SU-DHL-6 (cell line): ENCODE measurements around the gene NME3.

Source experiments
- H2AFZ ChIP-seq: fragments of 200-600 bp; sonication (generic); 2 replicates; pipeline ENCODE4 v1.6.1; 2014; ENCODE audit warnings: low read depth, mild to moderate bottlenecking, moderate library complexity, mixed read lengths, antibody characterized with exemption, low read length; ENCODE audit not compliant: severe bottlenecking
- H3F3A ChIP-seq: fragments of 200-600 bp; shearing (Covaris generic); 2 replicates; pipeline ENCODE4 v1.6.0; 2016; ENCODE audit warnings: antibody characterized with exemption, mild to moderate bottlenecking; ENCODE audit not compliant: insufficient read depth
- H3K27ac ChIP-seq: fragments of 200-600 bp; sonication (generic); 2 replicates; pipeline ENCODE4 v1.5.1; 2016; ENCODE audit warnings: low read depth, mild to moderate bottlenecking, low read length, moderate library complexity, mixed read lengths
- H3K27me3 ChIP-seq: fragments of 200-600 bp; sonication (generic), shearing (Covaris generic); 2 replicates; pipeline ENCODE4 v1.6.0; 2014; ENCODE audit warnings: mild to moderate bottlenecking, low read length
- H3K36me3 ChIP-seq: fragments of 200-600 bp; sonication (generic); 2 replicates; pipeline ENCODE4 v1.6.1; 2014; ENCODE audit warnings: mild to moderate bottlenecking, low read length, mixed read lengths
- H3K4me2 ChIP-seq: fragments of 300-600, 200-600 bp; shearing (Covaris generic), sonication (generic); 2 replicates; pipeline ENCODE4 v1.6.0; 2014; ENCODE audit warnings: low read length, low read depth, mild to moderate bottlenecking; ENCODE audit not compliant: poor library complexity, severe bottlenecking
- H3K4me3 ChIP-seq: fragments of 200-600 bp; sonication (generic); 2 replicates; pipeline ENCODE4 v1.5.1; 2014; ENCODE audit warnings: antibody characterized with exemption, low read length, mild to moderate bottlenecking, mixed read lengths; ENCODE audit not compliant: insufficient read depth, poor library complexity, severe bottlenecking
- H3K79me2 ChIP-seq: fragments of 200-600 bp; sonication (generic); 2 replicates; pipeline ENCODE4 v1.6.1; 2014; ENCODE audit warnings: mild to moderate bottlenecking, low read length, moderate library complexity; ENCODE audit not compliant: insufficient read depth
- H3K9ac ChIP-seq: fragments of 200-600 bp; sonication (generic); 2 replicates; pipeline ENCODE4 v1.7.0; 2014; ENCODE audit warnings: mild to moderate bottlenecking, low read length
- H3K9me2 ChIP-seq: fragments of 200-600 bp; sonication (generic); replicated peaks from 2 replicates; pipeline ENCODE4 v1.6.1; 2014; ENCODE audit warnings: low read length; ENCODE audit not compliant: insufficient read depth
- H3K9me3 ChIP-seq: fragments of 200-600 bp; sonication (generic); 2 replicates; pipeline ENCODE4 v1.6.1; 2014; ENCODE audit warnings: low read length, mixed read lengths; ENCODE audit not compliant: insufficient read depth
- H4K20me1 ChIP-seq: fragments of 200-600 bp; sonication (generic); 2 replicates; pipeline ENCODE4 v1.6.1; 2014; ENCODE audit warnings: low read depth, mild to moderate bottlenecking, antibody characterized with exemption, low read length, moderate library complexity, mixed read lengths
- CTCF ChIP-seq: fragments of 200-600 bp; sonication (generic); IDR thresholded peaks from one replicate; pipeline ENCODE4 v1.5.1; 2017; ENCODE audit warnings: antibody characterized with exemption, mild to moderate bottlenecking, low read length, moderate library complexity; ENCODE audit not compliant: insufficient read depth, poor library complexity, severe bottlenecking
- EZH2phosphoT487 ChIP-seq: fragments of 200-600 bp; sonication (generic), shearing (Covaris generic); conservative IDR thresholded peaks from 2 replicates; pipeline ENCODE4 v1.6.1; 2018; ENCODE audit warnings: mild to moderate bottlenecking, antibody characterized with exemption, low read length, moderate library complexity, mixed read lengths

Gene NME3

GRCh38 chr16:1779741-1780676, 8.7 kb upstream of the NME3 start:
- Histone ChIP-seq H3K27me3 (no peaks in the 10 kb centered on the region), H3K27ac (no peak overlapping the region), H3F3A (no peaks in the 10 kb centered on the region), H4K20me1 (no peaks in the 10 kb centered on the region), H3K79me2 (peaks cover 17% of the 10 kb centered on the region), H3K9me3 (no peaks in the 10 kb centered on the region), H3K9ac (no peak overlapping the region), H3K9me2 (no peaks in the 10 kb centered on the region), H3K4me3 (no peak overlapping the region), H2AFZ (no peak overlapping the region), H3K4me2 (no peak overlapping the region), H3K36me3 (no peaks in the 10 kb centered on the region)
- TF ChIP-seq CTCF (no peak), EZH2phosphoT487 (no peak)

DNA sequence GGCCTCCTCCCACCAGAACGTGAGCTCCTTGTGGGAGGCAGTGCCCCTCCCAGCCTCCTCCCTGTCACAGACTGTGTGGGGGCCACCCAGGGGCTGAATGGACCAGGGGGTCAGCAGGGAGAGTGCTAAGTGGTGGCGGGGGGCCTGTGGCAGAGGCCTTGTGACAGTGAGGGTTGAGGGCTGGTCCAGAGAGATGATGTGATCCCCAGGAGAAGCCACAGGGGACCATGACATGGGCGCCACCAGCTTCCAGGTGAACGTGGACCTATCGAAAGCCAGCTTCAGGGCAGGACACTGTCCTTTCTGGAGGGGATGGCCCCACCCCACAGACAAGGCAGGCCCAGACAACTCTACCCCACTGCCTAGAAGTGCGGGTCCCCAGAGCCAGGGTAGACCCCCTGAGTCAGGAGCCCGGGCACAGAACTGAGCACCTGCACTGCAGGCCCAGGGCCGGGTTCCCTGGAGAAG, 7.9 kb upstream of the NME3 start:
- no peaks in the 10 kb centered on the region for H3K9me2 ChIP-seq
- H3K79me2 ChIP-seq = peaks cover 14% of the 10 kb centered on the region
- no peak overlapping the region for H3K27ac ChIP-seq
- H2AFZ ChIP-seq = no peak overlapping the region
- no peaks in the 10 kb centered on the region for H3F3A ChIP-seq
- no peaks in the 10 kb centered on the region for H4K20me1 ChIP-seq
- H3K27me3 ChIP-seq = no peaks in the 10 kb centered on the region
- no peak overlapping the region for H3K9ac ChIP-seq
- no peak overlapping the region for H3K4me2 ChIP-seq
- H3K4me3 ChIP-seq = no peak overlapping the region
- H3K36me3 ChIP-seq = no peaks in the 10 kb centered on the region
- no peaks in the 10 kb centered on the region for H3K9me3 ChIP-seq
- TF ChIP-seq CTCF (no peak), EZH2phosphoT487 (no peak)

DNA sequence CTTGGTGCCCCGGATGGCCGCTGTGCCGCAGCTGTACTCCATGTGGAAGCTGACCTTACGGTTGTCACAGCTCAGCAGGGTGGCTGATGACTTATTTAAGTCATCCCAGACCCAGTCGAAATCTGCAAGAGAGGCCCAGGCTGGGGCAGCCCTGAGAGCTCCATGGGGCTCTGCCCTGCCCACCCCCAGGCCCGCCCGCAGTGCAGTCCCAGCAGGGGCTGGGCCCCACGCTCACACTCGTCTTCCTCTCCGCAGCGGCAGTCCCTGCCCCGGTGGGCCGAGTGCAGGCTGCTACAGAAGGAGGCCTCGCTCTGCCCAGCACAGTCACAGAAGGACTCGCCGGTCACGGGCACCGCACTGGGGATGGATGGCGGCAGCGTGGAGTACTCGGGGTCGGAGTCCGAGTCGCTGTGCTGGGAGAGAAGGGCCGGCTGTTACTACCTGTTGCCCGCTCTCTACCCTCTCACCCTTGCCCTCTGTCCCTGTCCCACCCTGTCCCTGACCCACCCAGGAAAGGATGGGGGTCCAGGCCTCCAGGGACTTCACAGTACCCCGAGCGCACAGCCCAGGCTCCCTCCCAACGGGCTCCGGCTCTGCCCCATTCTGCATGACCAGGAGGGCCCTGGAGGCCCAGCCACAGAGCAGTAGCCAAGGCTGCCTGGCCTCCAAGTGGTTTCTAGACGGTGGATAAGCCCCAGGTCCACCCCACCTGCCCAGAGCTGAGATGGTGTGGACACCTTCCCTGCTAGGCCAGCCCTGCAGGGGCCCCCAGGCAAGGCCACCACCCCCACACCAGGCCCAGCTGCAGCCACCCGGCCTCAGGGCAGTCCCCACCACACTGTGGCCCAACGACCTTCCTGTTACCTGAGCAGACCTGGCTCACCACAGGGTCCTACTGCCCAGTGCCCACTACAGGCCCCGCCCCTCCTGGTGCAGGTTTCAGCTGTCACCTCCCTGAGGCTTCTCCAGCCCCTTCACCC, 7.1 kb upstream of the NME3 start:
- no peaks in the 10 kb centered on the region for H4K20me1 ChIP-seq
- no peaks in the 10 kb centered on the region for H3K9me2 ChIP-seq
- H3K4me3 ChIP-seq = no peak overlapping the region
- no peaks in the 10 kb centered on the region for H3K36me3 ChIP-seq
- H2AFZ ChIP-seq = no peak overlapping the region
- H3K79me2 ChIP-seq = peaks cover 11% of the 10 kb centered on the region
- H3K9ac ChIP-seq = no peak overlapping the region
- H3F3A ChIP-seq = no peaks in the 10 kb centered on the region
- no peak overlapping the region for H3K4me2 ChIP-seq
- no peak for TF ChIP-seq EZH2phosphoT487
- TF ChIP-seq CTCF = no peak
- no peaks in the 10 kb centered on the region for H3K27me3 ChIP-seq
- H3K9me3 ChIP-seq = no peaks in the 10 kb centered on the region
- no peak overlapping the region for H3K27ac ChIP-seq
